ENCODE data around the gene OR13C9. TPM values are rescaled to one million over a fixed set of nuclear protein-coding genes. Genes with fewer than 3 reads are reported as not detected.
"Not testable (repeated sequence)": the region's sequence is repeated elsewhere in the genome, so short reads cannot be mapped to it uniquely, and the experiment has no call there.

OR13C9 gene
- total RNA-seq: not detected

- TF ChIP-seq, protein P1, sequence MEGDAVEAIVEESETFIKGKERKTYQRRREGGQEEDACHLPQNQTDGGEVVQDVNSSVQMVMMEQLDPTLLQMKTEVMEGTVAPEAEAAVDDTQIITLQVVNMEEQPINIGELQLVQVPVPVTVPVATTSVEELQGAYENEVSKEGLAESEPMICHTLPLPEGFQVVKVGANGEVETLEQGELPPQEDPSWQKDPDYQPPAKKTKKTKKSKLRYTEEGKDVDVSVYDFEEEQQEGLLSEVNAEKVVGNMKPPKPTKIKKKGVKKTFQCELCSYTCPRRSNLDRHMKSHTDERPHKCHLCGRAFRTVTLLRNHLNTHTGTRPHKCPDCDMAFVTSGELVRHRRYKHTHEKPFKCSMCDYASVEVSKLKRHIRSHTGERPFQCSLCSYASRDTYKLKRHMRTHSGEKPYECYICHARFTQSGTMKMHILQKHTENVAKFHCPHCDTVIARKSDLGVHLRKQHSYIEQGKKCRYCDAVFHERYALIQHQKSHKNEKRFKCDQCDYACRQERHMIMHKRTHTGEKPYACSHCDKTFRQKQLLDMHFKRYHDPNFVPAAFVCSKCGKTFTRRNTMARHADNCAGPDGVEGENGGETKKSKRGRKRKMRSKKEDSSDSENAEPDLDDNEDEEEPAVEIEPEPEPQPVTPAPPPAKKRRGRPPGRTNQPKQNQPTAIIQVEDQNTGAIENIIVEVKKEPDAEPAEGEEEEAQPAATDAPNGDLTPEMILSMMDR (IDR thresholded peaks at IDR 0.05): no peak
- DNase-seq (ENCODE audit: low spot score): no peak
- no peak for ATAC-seq (ENCODE audit: low FRiP score)
Observed at GRCh38 chr9:104618104-104618503, at the start of gene OR13C9. Gene OR13C9 (minus strand): TSS chr9:104618204. CDS start chr9:104618204, 0 bp downstream.

DNA sequence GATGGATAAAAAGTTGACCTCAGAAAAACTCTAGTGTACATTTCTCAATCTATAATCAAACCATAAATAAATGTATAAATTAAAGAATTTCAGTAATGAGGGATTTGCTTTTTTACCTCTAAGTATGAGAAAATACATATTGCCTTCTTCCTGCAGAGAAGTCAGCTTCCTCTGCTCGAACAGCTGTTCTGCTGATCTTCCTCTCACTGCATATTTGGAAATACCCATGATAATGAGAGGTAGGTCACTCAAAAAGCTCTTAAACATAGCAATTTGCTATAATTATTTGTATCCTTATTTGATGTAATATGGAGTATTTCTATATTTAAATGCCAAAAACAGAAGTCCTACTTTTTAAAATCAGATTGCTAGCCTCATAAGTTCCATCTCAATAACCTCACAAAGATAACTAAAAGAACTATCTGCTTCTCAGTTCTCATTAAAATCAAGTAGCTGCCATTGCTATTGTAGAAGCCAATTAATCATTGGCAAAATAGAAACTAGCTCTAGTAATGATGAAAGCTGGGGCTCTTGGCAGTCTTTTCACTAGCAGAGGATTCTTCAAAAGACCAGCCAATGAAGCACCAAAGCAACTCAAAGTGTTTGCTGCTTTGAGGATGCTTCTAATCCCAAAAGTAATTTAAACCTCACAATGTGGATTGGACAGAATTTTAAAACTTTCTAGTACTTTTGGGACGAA lies 40.6 kb upstream of the OR13C9 start:
- ATAC-seq (ENCODE audit: low FRiP score) (no peak), DNase-seq (ENCODE audit: low spot score) (no peak)
- TF ChIP-seq, protein P1 (IDR thresholded peaks at IDR 0.05): no peak

DNA sequence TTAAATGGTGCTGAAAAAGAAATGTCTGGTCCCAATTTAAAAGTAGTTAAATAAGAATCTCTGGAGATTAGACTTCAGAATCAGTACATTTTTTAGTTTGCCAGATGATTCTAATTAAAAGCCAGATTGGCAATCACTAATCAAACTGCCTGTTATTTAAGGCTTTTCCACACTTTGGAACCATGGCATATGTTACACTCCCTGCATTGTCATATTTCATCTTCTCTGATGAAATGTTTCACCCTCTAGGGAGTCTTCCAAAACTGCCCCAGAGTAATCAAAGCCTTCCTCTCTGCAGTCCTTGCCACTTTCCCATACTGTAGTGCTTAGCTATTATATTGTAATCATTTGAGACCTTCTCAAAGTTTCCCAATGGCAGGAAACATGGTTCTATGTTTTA lies 17.5 kb upstream of the OR13C9 start:
- ATAC-seq (ENCODE audit: low FRiP score) (no peak), DNase-seq (ENCODE audit: low spot score) (no peak)
- TF ChIP-seq, protein P1 (IDR thresholded peaks at IDR 0.05): no peak

DNA sequence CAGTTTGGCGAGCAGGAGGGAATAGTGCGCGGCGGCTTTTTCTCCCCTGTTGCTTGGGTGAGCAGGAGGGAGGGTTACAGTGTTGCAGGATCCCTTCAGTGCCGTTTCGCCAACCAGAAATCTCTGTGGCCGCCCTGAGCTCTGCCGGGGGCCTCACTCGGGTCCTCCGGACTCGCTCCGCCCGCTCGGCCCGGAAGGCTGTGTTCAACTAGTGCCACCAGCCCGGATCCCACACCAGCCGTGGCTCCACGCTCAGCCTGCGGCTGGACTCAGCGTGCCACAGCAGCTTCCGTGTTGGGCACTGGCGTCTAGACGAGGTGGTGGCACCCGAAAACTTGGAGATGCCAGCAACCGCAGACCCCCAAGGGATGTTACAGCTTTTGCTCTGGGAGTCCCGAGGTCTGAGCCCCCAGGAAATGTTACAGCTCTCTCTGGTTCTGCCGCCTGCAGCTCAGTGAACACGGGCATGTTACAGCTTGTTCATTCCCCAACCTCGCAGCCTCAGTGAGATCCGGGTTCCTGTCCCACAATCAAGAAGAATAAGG lies 16.0 kb upstream of the OR13C9 start:
- DNase-seq (ENCODE audit: low spot score) (no peak), ATAC-seq (ENCODE audit: low FRiP score) (no peak)
- TF ChIP-seq, protein P1 (IDR thresholded peaks at IDR 0.05): no peak

DNA sequence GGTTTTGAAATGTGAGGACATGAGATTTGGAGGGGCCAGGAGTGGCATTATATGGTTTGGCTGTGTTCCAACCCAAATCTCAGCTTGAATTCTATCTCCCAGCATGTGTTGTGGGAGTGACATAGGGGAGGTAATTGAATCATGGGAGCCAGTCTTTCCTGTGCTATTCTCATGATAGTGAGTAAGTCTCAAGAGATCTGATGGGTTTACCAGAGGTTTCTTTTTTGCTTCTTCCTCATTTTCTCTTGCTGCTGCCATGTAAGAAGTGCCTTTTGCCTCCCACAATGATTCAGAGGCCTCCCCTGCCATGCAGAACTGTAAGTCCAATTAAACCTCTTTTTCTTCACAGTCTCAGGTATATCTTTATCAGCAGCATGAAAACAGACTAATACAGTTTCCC lies 8.0 kb upstream of the OR13C9 start:
- not testable (repeated sequence) for ATAC-seq (ENCODE audit: low FRiP score); DNase-seq (ENCODE audit: low spot score)

DNA sequence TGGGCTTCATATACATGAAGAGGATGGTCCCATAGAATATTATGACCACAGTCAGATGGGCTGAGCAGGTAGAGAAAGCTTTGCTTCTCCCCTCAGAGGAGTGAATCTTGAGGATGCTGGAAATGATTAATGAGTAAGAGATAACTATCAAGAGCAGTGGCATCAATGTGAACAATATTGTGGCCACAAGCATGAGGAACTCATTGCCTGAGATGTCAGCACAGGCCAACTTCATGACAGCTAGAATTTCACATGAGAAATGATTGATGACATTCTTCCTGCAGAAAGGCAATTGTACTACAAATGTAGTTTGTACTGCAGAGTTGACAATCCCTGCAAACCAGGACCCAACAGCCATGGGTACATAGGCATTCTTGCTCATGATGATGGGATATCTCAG lies 586 bp downstream of the OR13C9 start:
- DNase-seq (ENCODE audit: low spot score) (no peak), ATAC-seq (ENCODE audit: low FRiP score) (no peak)
- TF ChIP-seq, protein P1 (IDR thresholded peaks at IDR 0.05): no peak

DNA sequence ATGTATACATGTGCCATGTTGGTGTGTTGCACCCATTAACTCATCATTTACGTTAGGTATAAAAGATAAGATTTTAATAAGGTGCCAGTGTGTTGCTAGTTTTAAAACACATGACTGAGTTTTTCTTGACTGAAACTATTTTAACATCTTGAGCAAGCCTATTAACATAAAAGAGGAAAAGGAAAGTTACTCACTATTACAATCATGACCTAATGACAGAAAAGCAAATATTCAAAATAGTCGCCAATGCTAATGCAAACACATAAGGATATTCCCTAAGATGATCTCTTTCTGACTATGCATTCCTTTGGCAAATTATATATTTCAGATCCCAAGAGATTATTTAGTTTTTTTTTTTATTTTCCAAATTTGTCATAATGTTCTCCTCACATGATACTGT lies 6.8 kb downstream of the OR13C9 start:
- TF ChIP-seq, protein P1 (IDR thresholded peaks at IDR 0.05): no peak
- DNase-seq (ENCODE audit: low spot score) (no peak), ATAC-seq (ENCODE audit: low FRiP score) (no peak)

Measured in omental fat pad (tissue), 4 donors.